SW 1271 (cell line): Measurements from ENCODE around the gene S100A5.
A peak's percentile ranks its signal among the peaks of the same experiment; 100 is the strongest.

ENCODE experiments used
- DNase-seq, 2 experiments: peaks; one replicate each; lab custom pipeline; 2025; lab: John Stamatoyannopoulos, UW

The S100A5 gene

GRCh38 chr1:153546796-153547559 is 6.2 kb upstream of the S100A5 start:
- no peak for DNase-seq

- no peak for DNase-seq
Measured at GRCh38 chr1:153546371-153546770, 5.6 kb upstream of the S100A5 start.

DNA sequence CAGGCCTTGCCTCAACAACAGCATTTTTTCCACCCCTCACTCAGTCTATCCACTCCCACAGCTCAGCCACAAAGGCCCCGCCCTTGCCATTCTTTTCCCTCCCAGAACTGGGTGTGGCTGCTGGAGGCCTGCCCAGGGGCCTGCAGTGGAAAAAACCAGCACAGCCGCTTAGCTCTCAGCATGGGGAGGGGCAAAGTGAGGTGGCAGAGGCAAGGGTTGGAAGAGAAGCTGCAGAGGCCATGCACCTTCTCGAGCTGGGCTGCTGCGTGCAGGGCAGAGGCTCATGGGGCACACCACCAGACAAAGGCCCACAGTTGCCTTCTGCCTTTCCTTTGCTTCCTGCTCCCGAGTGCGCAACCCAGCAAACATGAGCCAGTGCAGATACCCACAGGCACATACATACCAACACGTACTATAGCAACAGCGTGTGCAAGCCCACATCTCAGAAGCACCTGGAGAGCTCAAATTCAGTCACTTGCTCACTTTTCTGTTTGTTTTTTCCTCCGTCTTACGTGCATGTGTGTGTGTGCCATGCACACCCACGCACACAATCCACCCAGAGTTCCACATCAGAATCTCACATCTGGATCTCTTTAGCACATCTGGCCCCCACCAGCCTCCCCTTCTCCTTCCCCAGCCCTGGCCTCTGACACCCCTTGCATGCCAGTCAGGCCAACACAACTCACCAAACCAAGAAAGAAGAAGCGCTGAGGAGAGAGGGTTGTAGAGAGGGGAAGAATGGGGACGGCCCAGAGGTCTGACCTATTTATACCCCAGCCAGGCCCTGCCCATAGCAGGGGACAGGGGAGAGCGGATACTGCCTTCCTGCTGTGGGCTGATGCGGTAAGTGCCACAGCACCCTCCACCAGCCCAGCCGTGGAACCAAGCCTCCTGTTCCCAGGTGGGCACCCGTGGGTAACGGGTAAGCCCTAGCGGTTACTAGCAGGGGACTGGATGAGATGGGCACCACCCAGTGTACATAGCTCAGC is 4.6 kb upstream of the S100A5 start, which contains the start of gene S100A4:
TSS of gene S100A4 (minus strand) at position 740 of the 989 bp plus-strand sequence. CDS start 1,012 bp downstream, outside the sequence.
- DNase-seq, result peak; percentile 28 to 61

DNA sequence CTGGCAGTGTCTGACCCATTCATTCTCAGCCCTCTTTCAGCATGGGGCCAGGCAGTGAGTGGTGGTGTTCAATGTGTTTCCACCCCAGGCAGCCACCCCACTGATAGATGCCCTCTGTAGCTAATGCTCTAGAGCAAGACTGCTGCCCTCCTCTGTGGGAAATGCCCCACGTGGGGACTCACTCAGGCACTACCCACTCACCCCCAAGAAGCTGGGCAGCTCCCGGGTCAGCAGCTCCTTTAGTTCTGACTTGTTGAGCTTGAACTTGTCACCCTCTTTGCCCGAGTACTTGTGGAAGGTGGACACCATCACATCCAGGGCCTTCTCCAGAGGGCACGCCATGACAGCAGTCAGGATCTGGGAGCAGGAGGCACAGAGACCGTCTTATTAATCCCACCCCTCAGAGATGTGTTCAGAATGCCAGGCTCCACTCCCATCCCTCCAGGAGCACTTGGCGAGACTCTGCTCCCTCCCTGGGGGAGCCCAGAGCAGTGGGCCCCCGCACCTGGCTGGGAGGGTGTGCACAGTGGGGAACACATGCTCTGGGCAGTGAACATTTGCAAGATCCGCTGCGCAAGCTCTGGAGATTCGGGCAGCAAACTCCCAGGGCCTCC is 3.8 kb upstream of the S100A5 start:
- DNase-seq, result no peak

DNA sequence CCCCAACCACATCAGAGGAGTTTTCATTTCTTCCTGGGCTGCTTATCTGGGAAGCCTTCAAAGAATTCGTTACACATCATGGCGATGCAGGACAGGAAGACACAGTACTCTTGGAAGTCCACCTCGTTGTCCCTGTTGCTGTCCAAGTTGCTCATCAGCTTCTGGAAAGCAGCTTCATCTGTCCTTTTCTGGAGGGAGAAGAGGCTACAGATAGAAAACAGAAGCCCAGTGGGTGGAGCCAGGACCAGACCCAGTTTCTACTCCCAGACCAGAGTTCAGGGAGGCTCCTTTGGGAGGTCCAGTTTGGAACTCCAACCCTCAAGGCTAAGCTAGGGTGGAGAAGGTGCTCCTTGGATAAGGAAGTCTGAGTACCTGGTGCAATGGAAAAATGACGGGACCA is 3.0 kb upstream of the S100A5 start:
- no peak for DNase-seq

DNA sequence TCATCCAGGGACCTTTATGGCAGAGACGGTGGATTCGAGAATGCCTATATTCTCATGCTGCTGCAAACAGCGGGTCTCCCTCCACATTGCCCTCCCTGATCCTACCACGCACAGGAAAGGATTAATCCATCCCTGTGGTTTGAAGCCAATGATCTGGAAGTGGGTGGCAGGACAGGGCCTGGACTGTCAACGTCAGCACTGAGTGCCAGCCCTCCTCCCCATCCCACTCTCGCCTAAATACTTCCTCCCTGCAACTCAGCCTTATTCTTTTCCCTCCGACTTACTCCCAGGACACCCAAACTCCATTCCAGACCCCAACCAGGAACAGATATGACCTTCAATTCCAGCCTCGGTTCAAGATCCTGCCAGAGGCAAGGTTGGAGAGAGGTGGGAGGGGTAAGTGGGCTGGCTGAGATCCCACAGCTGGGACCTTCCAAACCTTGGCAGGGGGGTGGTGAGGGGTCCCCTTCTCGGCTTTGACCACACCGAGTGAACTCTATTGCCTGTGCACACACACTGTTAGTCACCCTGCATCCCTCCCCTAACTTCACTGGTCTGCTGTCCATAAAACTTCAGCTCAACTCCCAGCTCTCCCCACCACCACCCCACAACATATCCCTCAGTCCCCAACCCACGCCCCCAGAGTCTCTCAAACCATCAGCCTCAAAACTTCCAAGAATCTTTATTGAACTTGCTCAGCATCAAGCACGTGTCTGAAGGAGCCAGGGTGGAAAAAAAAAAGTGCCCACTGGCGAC is 2.4 kb upstream of the S100A5 start:
- DNase-seq, result no peak

DNA sequence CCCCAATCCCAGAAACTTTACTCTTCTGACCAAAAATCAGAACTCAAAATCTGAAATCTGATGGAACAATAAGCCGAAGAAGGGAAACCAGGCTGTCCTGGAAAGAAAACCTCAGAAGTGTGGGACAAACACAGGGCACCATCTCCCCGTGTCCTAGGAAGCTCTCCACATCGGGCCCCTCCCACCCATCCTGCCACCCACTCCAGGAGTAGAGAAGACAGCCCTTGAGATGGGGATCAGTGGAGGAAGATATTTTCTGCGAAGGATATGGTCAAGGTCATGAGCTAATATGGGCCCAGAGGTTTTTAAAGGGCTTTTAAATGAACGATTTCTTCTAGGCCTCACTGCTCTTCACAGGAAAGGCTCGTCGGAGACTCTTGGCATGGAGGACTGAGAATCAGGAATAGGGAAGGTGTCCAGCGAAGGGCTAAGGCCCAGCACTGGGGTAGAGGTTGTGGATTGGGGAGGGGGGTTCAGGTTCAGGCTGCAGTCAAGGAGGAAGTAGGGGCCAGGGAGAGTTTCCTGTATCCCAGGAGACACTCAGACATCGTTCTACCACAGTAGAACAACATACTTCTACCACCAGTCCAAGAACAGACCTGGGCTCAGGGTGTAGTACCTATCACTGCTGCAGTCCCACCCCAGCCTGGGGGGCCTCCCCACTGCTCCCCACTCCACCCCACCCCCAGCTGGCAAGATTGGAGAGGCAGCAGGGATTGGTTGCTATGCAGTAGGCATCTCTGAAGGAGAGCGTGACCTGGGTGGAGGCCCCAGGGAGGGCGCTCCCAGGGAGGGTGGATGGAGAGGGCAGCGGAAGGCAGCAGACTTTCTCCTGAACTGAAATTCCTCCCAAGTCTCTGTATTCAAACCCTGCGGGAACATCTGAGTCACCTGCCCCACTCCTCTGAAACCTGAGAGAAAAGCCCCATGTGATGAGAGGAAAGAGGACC is 1.2 kb upstream of the S100A5 start:
- no peak for DNase-seq

- no peak for DNase-seq
Measured at GRCh38 chr1:153539395-153540093, 1.2 kb downstream of the S100A5 start.

DNA sequence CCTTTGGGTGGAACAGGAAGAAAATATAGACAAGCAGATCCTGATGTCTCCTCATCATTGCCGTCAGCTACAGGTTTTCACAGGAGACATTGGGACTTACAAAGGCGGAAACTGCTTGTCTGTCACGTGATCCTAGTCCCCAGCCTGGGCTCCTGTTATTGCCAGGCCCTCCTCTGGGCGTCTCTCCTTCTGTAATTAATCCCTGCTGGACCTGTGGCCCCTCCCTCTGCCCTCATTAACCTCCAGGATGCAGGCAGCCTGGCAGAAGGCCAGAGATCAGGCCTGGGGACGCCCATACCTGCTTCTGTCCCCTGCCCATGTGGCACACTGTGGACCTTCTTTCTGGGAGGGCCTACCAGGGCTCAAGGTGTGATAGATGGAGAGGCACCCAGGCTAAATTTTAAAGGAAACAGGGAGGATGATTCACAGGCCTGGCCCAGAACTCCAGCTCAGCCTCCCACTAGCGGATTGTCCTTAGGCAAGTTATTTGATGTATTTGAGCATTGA is 2.4 kb downstream of the S100A5 start:
- no peak for DNase-seq

DNA sequence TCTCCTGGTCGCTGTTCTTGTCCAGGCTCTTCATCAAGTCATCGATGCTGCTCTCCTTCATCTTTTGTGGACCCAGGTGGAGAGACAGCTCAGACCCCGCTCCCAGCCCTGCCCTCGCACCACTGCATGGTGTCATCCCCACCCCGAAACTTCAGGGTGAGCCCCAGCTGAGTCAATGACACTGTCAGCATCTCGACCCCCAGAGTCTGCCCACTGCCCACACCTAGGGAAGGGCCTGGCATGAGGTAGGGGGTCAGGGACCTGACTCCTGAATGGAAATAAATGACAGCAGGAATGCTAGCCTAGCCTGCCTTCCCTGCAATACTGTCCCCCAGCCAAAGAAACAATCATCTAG is 3.4 kb downstream of the S100A5 start:
- no peak for DNase-seq

GRCh38 chr1:153536671-153537375 is 3.9 kb downstream of the S100A5 start:
- DNase-seq, result no peak

- DNase-seq, result peak; percentile 53 to 78
Measured at GRCh38 chr1:153536012-153536670, 4.6 kb downstream of the S100A5 start.

- peak in 1 of 2 experiments; percentile 38 for DNase-seq
Measured at GRCh38 chr1:153535242-153536011, 5.3 kb downstream of the S100A5 start, which contains the start of gene S100A6. S100A6 (minus strand) TSS chr1:153535991; CDS start chr1:153535339, 652 bp downstream.

DNA sequence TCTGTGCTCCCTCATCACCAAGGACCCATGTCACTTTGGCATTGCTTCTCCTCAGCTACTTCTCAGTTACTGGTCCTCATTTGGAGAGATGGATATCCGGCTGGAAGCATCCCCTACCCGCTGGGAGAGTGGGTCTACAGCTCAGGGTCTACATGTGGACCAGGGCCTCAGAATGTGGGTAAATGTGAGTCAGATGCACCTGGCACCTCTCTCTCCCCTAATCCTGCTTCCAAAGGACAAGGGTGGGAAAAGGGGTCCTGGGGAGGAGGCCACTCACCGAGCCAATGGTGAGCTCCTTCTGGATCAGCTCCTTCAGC is 5.9 kb downstream of the S100A5 start:
- DNase-seq, result no peak

GRCh38 chr1:153534226-153534924 is 6.4 kb downstream of the S100A5 start:
- no peak for DNase-seq

DNA sequence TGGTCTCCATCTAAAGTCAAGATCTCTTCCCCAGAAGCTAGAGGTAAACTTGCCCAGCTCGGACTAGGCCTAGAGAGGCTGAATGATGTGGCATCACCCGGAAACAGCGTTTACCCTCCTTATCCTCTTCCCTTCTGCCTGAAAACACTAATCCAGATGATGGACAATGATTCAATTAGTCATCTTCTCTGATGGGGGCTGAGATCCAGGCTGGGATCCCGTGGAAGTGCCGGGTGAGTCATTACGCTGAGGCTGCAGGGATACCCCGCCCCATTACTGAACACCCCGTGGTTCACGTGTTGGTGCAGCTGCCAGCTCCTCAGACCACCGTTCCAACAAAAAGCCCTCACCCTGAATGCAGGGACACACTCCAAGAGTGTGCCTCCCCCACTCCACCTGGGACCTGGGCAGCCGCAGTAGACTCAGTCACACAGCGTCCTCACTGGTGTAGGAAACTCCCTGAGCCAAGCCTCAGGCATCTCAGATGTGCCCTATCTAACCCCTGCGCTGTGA is 7.0 kb downstream of the S100A5 start:
- peak; percentile 25 to 74 for DNase-seq
